HPDE6-E6E7 (cell line): ENCODE data around the gene CALB2.

Experiments used
- DNase-seq: peaks from one replicate; pipeline ENCODE4 v3.0.0; 2011; ENCODE audit warnings: missing footprints; ENCODE audit errors: extremely low spot score

CALB2 gene

GRCh38 chr16:71387045-71387871 is 28.7 kb downstream of the CALB2 start:
- no peak for DNase-seq

- DNase-seq, result no peak
These were observed 30.8 kb downstream of the CALB2 start for GRCh38 chr16:71389330-71389729.

GRCh38 chr16:71396594-71396993 is 38.1 kb downstream of the CALB2 start:
- DNase-seq, result no peak

- DNase-seq, result no peak
These were observed 41.5 kb downstream of the CALB2 start for GRCh38 chr16:71399801-71400563.

GRCh38 chr16:71402007-71402406 is 43.5 kb downstream of the CALB2 start:
- no peak for DNase-seq

GRCh38 chr16:71402674-71403073 is 44.2 kb downstream of the CALB2 start:
- DNase-seq, result no peak

- no peak for DNase-seq
These were observed 45.8 kb downstream of the CALB2 start for GRCh38 chr16:71404364-71404763.

- DNase-seq, result no peak
These were observed 47.8 kb downstream of the CALB2 start for GRCh38 chr16:71406316-71406715.

- DNase-seq, result no peak
These were observed 48.2 kb downstream of the CALB2 start for GRCh38 chr16:71406724-71407123.

- DNase-seq, result no peak
These were observed 49.2 kb downstream of the CALB2 start for GRCh38 chr16:71407731-71408130.

- no peak for DNase-seq
These were observed 50.0 kb downstream of the CALB2 start for GRCh38 chr16:71408536-71408935.

- DNase-seq, result no peak
These were observed 50.7 kb downstream of the CALB2 start for GRCh38 chr16:71409011-71409775.

- DNase-seq, result no peak
These were observed 51.6 kb downstream of the CALB2 start for GRCh38 chr16:71410146-71410545.

GRCh38 chr16:71412270-71413160 is 54.0 kb downstream of the CALB2 start:
- DNase-seq, result peak; percentile 83

- DNase-seq, result no peak
These were observed 54.8 kb downstream of the CALB2 start for GRCh38 chr16:71413341-71413740.

GRCh38 chr16:71414038-71414437 is 55.5 kb downstream of the CALB2 start:
- no peak for DNase-seq

- DNase-seq, result peak; percentile 51
These were observed 63.4 kb downstream of the CALB2 start for GRCh38 chr16:71421911-71422310.

GRCh38 chr16:71423016-71423415 is 64.5 kb downstream of the CALB2 start:
- DNase-seq, result no peak

- no peak for DNase-seq
These were observed 65.3 kb downstream of the CALB2 start for GRCh38 chr16:71423865-71424264.

- DNase-seq, result no peak
These were observed 66.1 kb downstream of the CALB2 start for GRCh38 chr16:71424626-71425025.

- DNase-seq, result no peak
These were observed 67.2 kb downstream of the CALB2 start for GRCh38 chr16:71425746-71426068.
